WI38 (cell line): ENCODE results near the gene ZHX3.
"Not testable (repeated sequence)": the region's sequence is repeated elsewhere in the genome, so short reads cannot be mapped to it uniquely, and the experiment has no call there.

Experiments used
- H3K4me3 ChIP-seq: 2 replicates; pipeline ENCODE4 v1.5.1; 2011; ENCODE audit warnings: low read depth, mild to moderate bottlenecking, control low read depth, low read length
- CTCF ChIP-seq: IDR thresholded peaks from 2 replicates; pipeline ENCODE4 v1.5.1; 2012; ENCODE audit warnings: low read depth, mild to moderate bottlenecking, control low read depth, low read length

The ZHX3 gene

GRCh38 chr20:41242807-41243206 is 74.7 kb downstream of the ZHX3 start:
- H3K4me3 ChIP-seq, result no peak overlapping the region
- TF ChIP-seq CTCF, result no peak

DNA sequence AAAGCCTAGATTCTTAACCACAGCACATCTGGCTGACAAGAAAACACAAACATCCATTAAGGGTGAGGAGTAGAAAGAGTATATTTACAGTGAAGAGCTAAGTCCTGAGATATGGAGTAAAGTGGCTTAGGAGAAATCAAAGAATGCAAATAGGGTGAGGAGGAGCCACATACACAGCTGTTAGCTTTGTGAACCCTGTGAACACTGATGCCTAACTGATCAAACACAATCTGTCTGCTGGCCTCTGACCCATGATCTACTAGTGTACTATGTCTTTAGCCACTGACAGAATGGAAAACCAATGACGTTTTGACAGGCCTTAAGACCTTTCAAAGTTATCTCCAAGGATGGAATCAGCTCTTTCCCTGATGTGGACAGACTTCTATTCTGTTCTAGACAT is 75.2 kb downstream of the ZHX3 start:
- no peak for TF ChIP-seq CTCF
- no peak overlapping the region for H3K4me3 ChIP-seq

- not testable (repeated sequence) for H3K4me3 ChIP-seq
Measured at GRCh38 chr20:41237233-41237632, 80.3 kb downstream of the ZHX3 start.

DNA sequence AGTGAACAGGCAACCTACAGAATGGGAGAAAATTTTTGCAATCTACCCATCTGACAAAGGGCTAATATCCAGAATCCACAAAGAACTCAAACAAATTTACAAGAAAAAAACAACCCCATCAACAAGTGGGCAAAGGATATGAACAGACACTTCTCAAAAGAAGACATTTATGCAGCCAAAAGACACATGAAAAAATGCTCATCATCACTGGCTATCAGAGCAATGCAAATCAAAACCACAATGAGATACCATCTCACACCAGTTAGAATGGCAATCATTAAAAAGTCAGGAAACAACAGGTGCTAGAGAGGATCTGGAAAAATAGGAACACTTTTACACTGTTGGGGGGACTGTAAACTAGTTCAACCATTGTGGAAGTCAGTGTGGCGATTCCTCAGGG is 80.7 kb downstream of the ZHX3 start:
- not testable (repeated sequence) for H3K4me3 ChIP-seq

DNA sequence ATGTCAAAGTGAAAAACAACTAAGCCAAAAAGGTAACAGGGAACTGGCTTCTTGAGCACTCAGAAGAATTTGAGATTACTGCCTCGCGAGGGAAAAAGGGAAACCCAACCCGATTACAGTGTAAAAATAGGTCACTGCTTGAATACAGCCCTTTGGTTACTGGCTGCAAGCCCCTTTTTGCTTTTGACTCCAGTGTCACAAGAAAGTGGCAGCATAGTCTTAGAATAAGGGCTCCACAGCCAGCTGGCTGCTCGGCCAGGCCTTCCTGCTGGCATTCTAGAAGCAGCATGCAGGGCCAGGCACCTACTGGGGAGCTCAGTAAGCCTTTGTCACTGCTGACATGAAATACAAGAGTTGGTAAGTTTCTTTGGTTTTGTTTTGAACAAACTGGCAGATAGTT is 83.0 kb downstream of the ZHX3 start:
- no peak for TF ChIP-seq CTCF
- H3K4me3 ChIP-seq, result no peak overlapping the region

DNA sequence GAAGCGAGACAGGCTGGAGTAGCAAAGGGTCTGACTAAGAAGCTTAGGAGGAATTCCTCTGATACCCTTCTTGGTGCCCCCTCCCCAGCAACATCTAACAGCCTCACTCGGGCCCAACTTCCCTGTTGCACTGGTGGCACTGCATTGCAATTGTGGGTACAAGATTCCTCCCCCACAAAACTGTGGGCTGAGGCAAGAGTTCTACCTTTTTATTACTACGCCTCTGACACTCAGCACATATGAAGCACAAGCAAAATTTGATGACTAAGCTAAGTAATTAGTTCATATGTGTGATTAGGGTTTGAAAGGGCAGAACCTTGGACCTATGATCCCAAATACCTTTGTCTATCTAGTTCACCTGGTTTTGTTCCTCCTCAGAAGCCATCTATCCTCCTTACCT is 83.5 kb downstream of the ZHX3 start:
- H3K4me3 ChIP-seq, result no peak overlapping the region
- no peak for TF ChIP-seq CTCF

DNA sequence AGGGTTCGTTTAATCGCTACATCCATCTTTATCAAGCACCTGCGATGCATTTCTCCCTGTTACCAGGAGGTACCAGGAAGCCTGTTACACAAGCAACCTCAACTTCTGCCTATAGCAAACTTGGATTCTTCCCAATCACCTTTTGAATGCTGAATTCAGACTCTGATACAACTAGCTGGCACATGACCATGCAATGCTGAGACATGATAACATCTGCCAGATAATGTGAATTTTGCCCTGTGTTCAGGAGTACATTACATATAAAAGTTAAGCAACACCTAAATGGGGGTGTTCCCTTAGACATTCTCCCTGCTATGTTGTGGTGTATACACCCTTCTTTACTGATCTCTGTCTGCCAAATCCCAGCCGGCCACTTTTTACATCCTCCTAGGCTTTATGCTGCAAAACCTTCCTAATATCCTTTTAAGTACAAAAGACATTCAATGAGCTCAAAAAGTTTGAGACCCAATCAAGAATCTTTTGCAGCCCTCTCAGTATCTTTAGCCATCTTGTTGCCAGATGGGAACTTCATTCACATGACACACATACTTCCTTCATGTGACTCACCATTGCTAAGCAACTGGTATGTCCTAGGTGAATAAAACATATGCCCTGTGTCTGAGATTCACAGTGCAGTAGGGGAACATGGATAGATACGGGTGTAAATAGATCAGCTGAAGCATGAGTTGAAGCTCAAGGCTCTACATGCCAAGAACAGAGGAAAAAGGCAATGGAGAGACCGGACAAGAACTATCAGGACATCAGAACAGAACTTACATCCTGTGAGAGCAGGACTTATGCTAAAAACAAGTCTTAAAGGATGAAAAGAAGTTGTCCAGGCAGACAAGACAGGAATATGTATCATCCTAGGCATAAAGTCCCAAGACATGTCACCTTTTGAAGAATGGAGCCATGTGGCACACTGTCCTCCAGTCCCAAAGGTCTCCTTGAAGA is 84.3 kb downstream of the ZHX3 start:
- no peak overlapping the region for H3K4me3 ChIP-seq
- TF ChIP-seq CTCF, result no peak

DNA sequence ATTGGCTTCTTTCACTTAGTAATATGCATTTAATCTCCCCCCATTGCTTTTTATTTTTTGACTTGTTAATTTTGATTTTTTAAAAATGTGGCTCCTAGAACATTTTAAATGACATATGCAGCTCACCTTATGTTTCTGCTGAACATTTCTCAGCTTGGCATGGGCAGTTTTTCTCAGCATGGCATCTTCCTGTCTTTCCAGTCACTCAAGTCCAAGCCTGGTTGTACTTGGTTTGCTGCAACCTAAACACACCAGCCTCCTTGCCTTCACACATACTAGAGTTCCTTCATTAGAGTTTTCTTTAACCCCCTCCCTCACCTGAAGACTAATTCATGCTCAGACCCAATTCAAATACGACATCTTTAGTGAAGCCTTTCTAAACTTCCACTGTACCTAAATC is 86.4 kb downstream of the ZHX3 start:
- no peak for TF ChIP-seq CTCF
- H3K4me3 ChIP-seq, result no peak overlapping the region
